Fibroblast of lung (primary cell): Measurements from ENCODE around the gene EIF5A2. TPM values are rescaled to one million over a fixed set of nuclear protein-coding genes. Genes with fewer than 3 reads are reported as not detected.
"Not testable (repeated sequence)": the region's sequence is repeated elsewhere in the genome, so short reads cannot be mapped to it uniquely, and the experiment has no call there.

Source experiments
- DNase-seq, 2 donors: peaks; one replicate each; pipeline versions ENCODE4 v3.0.0 to v3.0.0-alpha.2; 2010; ENCODE audit warnings: low read depth in 2 of 2
- H2AFZ ChIP-seq: 2 replicates; pipeline ENCODE4 v1.5.1; 2012; ENCODE audit warnings: low read length, control low read depth, inconsistent platforms
- H3K27ac ChIP-seq: 2 replicates; pipeline ENCODE4 v1.5.1; 2011; ENCODE audit warnings: low read length, control low read depth; ENCODE audit not compliant: insufficient read depth
- H3K27me3 ChIP-seq: 2 replicates; pipeline ENCODE4 v1.5.1; 2011; ENCODE audit warnings: mild to moderate bottlenecking, low read length; ENCODE audit not compliant: control insufficient read depth, insufficient read depth
- H3K36me3 ChIP-seq: 2 replicates; pipeline ENCODE4 v1.5.1; 2011; ENCODE audit warnings: low read length; ENCODE audit not compliant: control insufficient read depth, insufficient read depth
- H3K4me1 ChIP-seq: 2 replicates; pipeline ENCODE4 v1.5.1; 2011; ENCODE audit warnings: low read length; ENCODE audit not compliant: control insufficient read depth, insufficient read depth; ENCODE audit errors: extremely low read depth
- H3K4me2 ChIP-seq: 2 replicates; pipeline ENCODE4 v1.5.1; 2011; ENCODE audit warnings: low read length, control low read depth; ENCODE audit not compliant: insufficient read depth; ENCODE audit errors: extremely low read depth
- H3K4me3 ChIP-seq, 4 experiments: fragments of 200-600 bp in 1 of 4; sonication (generic) in 1 of 4; replicated peaks in 1 of 4; 2 replicates each; pipeline ENCODE4 v1.5.1; 2011 to 2016; ENCODE audit warnings: low read length in 4 of 4, low read depth in 3 of 4, mild to moderate bottlenecking in 3 of 4, control low read depth in 2 of 4, inconsistent platforms in 1 of 4, mixed read lengths in 1 of 4; ENCODE audit not compliant: insufficient read depth in 1 of 4; ENCODE audit errors: control extremely low read depth in 1 of 4
- H3K79me2 ChIP-seq: 2 replicates; pipeline ENCODE4 v1.5.1; 2012; ENCODE audit warnings: mild to moderate bottlenecking, low read length, inconsistent platforms; ENCODE audit not compliant: control insufficient read depth, insufficient read depth
- H3K9ac ChIP-seq: 2 replicates; pipeline ENCODE4 v1.5.1; 2011; ENCODE audit warnings: mild to moderate bottlenecking, low read length, control low read depth; ENCODE audit not compliant: insufficient read depth
- H3K9me3 ChIP-seq: 2 replicates; pipeline ENCODE4 v1.5.1; 2012; ENCODE audit warnings: low read depth, low read length; ENCODE audit not compliant: control insufficient read depth, insufficient read depth
- H4K20me1 ChIP-seq: 2 replicates; pipeline ENCODE4 v1.5.1; 2011; ENCODE audit warnings: low read length; ENCODE audit not compliant: control insufficient read depth, insufficient read depth; ENCODE audit errors: extremely low read depth
- CTCF ChIP-seq, 2 donors: IDR thresholded peaks in 1 of 2; conservative IDR thresholded peaks in 1 of 2; 1 replicate in 1 of 2; 2 replicates in 1 of 2; pipeline ENCODE4 v1.5.1; 2011 to 2012; ENCODE audit warnings: low read length in 2 of 2, control low read depth in 1 of 2, inconsistent platforms in 1 of 2, low read depth in 1 of 2, mild to moderate bottlenecking in 1 of 2
- EZH2 ChIP-seq: IDR thresholded peaks from 2 replicates; pipeline ENCODE4 v1.5.1; 2012; ENCODE audit warnings: low read length, control low read depth, mild to moderate bottlenecking; ENCODE audit errors: missing control alignments
- polyA plus RNA-seq, 2 donors: library from polyadenylated mRNA; depleted of rRNA in 1 of 2; stranded (reverse) in 1 of 2; unstranded in 1 of 2; fragments of >200 nt; gene quantifications; 2 replicates each; pipeline ENCODE4 v1.2.1, GENCODE V29; 2011 to 2012; ENCODE audit warnings: missing spikeins in 1 of 2
- total RNA-seq: library from RNA; depleted of rRNA; stranded (reverse); fragments of >200 nt; gene quantifications from 2 replicates; pipeline ENCODE4 v1.2.1, GENCODE V29; 2014

EIF5A2 gene
- total and polyA plus RNA-seq, 2 donors (not counting 1 experiment from before 2014, with no cell fraction given), result 14.7 to 27.9 TPM

- TF ChIP-seq EZH2 (no peak), CTCF (conservative IDR thresholded peaks at IDR 0.05 in 1 of 2, IDR thresholded peaks at IDR 0.05 in 1 of 2; ENCODE audit: low read depth in 1 of 2, low read length in 2 of 2) (no peak)
- no peaks in the 10 kb centered on the region for H4K20me1 ChIP-seq
- no peak for DNase-seq
- no peak overlapping the region for H3K4me2 ChIP-seq
- H3K27ac ChIP-seq, result no peak overlapping the region
- no peak overlapping the region for H3K4me3 ChIP-seq
- no peaks in the 10 kb centered on the region for H3K9me3 ChIP-seq
- no peak overlapping the region for H2AFZ ChIP-seq
- no peak overlapping the region for H3K9ac ChIP-seq
- no peaks in the 10 kb centered on the region for H3K27me3 ChIP-seq
- no peaks in the 10 kb centered on the region for H3K4me1 ChIP-seq
- H3K36me3 ChIP-seq, result no peaks in the 10 kb centered on the region
- H3K79me2 ChIP-seq, result no peaks in the 10 kb centered on the region
Measured at GRCh38 chr3:170896781-170897180, 11.7 kb downstream of the EIF5A2 start.

- not testable (repeated sequence) for H2AFZ ChIP-seq, DNase-seq, H3K9me3 ChIP-seq, H3K36me3 ChIP-seq, H3K4me1 ChIP-seq, H4K20me1 ChIP-seq, H3K4me2 ChIP-seq, H3K9ac ChIP-seq, H3K79me2 ChIP-seq, H3K27me3 ChIP-seq, H3K27ac ChIP-seq, H3K4me3 ChIP-seq
Measured at GRCh38 chr3:170896333-170896732, 12.1 kb downstream of the EIF5A2 start.

GRCh38 chr3:170893895-170894294 is 14.5 kb downstream of the EIF5A2 start:
- H3K4me1 ChIP-seq, result no peaks in the 10 kb centered on the region
- H3K4me3 ChIP-seq, result no peak overlapping the region
- H3K9me3 ChIP-seq, result no peaks in the 10 kb centered on the region
- H3K36me3 ChIP-seq, result no peaks in the 10 kb centered on the region
- no peak for TF ChIP-seq CTCF (conservative IDR thresholded peaks at IDR 0.05 in 1 of 2, IDR thresholded peaks at IDR 0.05 in 1 of 2; ENCODE audit: low read depth in 1 of 2, low read length in 2 of 2)
- TF ChIP-seq EZH2, result no peak
- H3K79me2 ChIP-seq, result no peaks in the 10 kb centered on the region
- H3K9ac ChIP-seq, result no peak overlapping the region
- H3K4me2 ChIP-seq, result no peak overlapping the region
- H3K27me3 ChIP-seq, result no peaks in the 10 kb centered on the region
- no peak overlapping the region for H2AFZ ChIP-seq
- no peak overlapping the region for H3K27ac ChIP-seq
- no peaks in the 10 kb centered on the region for H4K20me1 ChIP-seq
- no peak for DNase-seq
